Sigmoid colon (tissue), 4 donors: ENCODE data around the gene ACACA.

Source experiments
- POLR2A ChIP-seq, 2 donors: fragments of 450-650 bp; IDR thresholded peaks; one replicate each; pipeline ENCODE4 v1.6.1; 2016; ENCODE audit warnings: antibody characterized with exemption in 2 of 2, mild to moderate bottlenecking in 2 of 2, moderate library complexity in 2 of 2
- POLR2AphosphoS5 ChIP-seq, 4 donors: sonication (generic); formaldehyde crosslinking; IDR thresholded peaks; one replicate each; pipeline ENCODE4 v1.6.1; 2017; ENCODE audit warnings: antibody characterized with exemption in 4 of 4

- TF ChIP-seq POLR2AphosphoS5 (IDR thresholded peaks at IDR 0.05) (no peak), POLR2A (IDR thresholded peaks at IDR 0.05) (no peak)
Observed at GRCh38 chr17:37086948-37087347, 319.7 kb downstream of the ACACA start.
